SHP77 (cell line): ENCODE results near the gene COX19.
"Not testable (repeated sequence)": the region's sequence is repeated elsewhere in the genome, so short reads cannot be mapped to it uniquely, and the experiment has no call there.

Experiments
- DNase-seq, 2 experiments: peaks; one replicate each; lab custom pipeline; 2025; lab: John Stamatoyannopoulos, UW

Gene COX19

DNA sequence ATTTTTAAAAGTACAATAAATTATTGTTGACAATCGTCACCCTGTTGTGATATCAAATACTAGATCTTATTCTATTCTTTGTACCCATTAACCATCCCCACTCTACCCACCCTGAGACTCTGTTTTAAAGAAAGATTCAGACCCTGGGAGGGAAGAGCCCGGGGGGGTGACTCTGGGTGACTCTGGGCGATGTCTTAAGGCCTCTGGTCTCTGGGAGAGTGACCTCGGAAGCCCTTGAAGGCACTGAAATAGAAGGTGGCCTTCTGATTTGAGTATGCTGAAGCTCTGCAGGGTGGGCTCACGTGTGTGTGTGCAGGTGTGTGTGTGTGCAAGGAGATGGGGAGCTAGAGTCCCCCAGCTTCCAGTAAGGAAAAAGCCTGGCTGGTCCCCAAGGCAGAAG, 30.6 kb downstream of the COX19 start:
- DNase-seq, result no peak

DNA sequence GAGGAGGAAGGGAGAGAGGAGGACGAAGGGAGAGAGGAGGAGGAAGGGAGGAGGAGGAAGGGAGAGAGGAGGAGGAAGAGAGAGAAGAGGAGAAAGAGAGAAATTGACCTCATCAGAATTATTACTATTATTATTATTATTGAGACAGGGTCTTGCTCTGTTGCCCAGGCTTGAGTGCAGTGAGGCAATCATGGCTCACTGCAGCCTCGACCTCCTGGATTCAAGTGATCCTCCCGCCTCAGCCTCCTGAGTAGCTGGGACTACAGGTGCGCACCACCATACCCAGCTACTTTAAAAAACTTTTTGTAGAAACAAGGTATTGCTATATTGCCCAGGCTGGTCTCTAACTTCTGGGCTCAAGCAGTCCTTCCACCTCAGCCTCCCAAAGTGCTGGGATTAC, 31.6 kb downstream of the COX19 start:
- not testable (repeated sequence) for DNase-seq

GRCh38 chr7:940599-941408, 34.5 kb downstream of the COX19 start:
- no peak for DNase-seq

GRCh38 chr7:939843-940242, 35.5 kb downstream of the COX19 start:
- no peak for DNase-seq

GRCh38 chr7:938546-939185, 36.7 kb downstream of the COX19 start:
- no peak for DNase-seq

- DNase-seq, result no peak
Measured at GRCh38 chr7:937856-938484, 37.4 kb downstream of the COX19 start.

DNA sequence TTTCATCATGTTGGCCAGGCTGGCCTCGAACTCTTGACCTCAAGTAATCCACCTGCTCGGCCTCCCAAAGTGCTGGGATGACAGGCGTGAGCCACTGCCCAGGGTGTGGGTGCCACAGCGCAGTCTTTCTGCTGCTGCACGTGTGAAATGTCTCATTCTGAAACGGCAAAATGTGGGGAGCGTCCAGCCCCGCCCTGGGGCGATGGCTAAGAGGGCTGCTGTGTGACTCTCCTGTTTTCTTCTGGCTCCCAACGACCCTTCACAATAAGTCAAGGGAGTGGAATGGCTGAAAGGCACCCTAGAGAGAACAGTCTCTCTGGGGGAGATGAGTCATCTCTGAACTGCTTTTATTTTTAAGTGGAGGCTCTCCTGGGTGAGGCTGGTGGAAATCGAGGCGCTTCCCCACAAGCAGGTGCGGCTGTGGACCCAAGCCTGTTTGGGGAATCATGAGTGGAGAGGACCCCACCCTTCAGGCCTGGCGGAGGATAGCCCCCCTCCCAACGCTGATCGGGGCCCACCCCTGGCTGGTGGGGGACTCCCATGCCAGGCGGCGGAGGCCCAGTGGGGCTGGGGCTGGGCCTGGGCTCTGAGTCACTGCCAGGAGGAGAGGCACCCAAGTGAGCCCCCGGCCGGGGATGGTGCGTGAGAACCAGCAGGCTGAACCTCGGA, 38.8 kb downstream of the COX19 start:
- DNase-seq, result no peak

GRCh38 chr7:935874-936385, 39.4 kb downstream of the COX19 start:
- DNase-seq, result no peak

GRCh38 chr7:935164-935873, 40.0 kb downstream of the COX19 start:
- no peak for DNase-seq

GRCh38 chr7:934469-935163, 40.7 kb downstream of the COX19 start:
- no peak for DNase-seq

GRCh38 chr7:932651-932975, 42.7 kb downstream of the COX19 start:
- DNase-seq, result no peak

GRCh38 chr7:931871-932650, 43.3 kb downstream of the COX19 start:
- DNase-seq, result no peak

- DNase-seq, result no peak
Measured at GRCh38 chr7:930975-931758, 44.2 kb downstream of the COX19 start.

DNA sequence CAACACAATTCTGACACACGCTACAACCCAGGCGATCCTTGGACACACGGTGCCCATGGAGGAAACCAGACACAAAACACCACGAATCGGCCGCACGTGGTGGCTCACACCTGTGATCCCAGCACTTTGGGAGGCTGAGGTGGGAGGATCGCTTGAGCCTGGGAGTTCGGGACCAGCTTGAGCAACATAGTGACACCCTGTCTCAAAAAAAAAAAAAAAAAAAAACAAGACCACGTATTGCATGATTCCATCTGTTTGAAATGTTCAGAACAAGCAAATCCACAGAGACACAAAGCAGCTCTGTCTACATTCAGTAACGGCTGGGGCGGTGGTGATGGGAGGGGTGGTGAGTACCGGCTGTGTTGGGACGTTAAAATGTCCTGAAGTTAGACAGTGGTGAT, 46.0 kb downstream of the COX19 start:
- no peak for DNase-seq

- no peak for DNase-seq
Measured at GRCh38 chr7:927031-927671, 48.2 kb downstream of the COX19 start.

DNA sequence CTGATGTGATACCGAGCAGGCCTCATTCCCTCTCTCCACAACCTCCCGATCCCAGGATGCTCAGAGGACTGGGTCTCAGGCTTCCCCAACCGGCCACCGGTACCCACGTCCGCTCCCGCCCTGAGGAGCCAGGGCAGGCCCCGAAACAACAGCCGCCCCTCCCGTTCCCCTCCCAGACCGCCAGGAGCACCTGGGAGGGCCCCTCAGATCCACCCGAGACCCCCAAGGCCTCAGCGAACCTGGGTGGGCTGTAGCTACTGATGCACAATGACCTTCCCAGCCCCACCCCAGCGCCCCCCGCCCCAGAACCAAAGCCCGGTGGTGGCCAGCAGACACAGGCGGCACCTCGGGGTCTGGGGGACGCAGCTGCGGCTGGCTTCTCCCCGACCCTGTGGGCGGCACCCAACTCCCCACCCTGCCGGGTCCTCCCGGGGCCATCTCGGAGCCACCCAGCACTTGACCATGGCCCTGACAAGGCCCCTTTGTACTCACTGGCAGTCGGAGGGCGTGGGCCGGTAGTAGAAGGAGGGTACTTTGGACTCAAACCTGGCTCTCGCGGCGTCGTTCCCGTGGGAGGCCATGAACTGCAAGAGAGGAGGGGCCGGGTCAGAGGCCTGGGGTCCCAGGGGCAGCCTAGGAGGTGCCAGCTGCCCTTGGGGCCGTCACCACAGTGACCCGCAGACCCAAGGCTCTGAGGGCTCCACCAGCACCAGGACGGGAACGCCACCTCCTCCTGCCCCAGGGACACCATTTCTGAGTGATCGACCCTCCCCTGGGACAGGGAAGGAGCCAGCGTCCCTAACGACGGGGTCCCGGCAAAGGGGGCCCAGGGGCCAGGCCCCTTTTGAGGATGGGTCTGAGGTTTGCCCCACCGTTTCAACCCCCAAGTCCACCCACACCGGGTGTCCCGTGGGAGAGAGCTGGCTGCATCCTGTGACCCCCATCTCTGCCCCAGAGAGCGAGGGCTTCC, 49.0 kb downstream of the COX19 start:
- DNase-seq, result no peak

DNA sequence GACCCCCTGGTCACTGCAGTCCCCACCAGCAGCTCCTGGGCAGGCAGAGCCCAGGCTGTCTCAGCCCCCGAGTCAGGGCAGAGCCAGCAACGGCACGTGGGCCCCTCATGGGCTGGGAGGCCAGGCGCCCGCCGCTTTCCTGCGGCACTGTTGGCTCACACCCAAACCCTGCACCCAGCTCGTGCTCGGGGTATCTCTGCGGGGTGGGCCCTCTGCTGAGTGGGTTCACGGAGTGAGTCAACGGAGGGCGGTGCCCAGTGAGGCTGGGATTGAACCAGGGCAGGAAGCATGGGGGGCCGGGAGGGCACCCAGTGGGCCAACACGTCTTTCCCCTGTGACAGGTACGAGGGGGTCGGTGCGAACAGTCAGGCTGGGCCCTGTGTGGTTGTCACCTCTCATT, 49.7 kb downstream of the COX19 start:
- DNase-seq, result no peak
